Ectodermal cell (in vitro differentiated cells): ENCODE data around the gene ZBTB7C.

Source experiments
- H3K27ac ChIP-seq: 2 replicates; pipeline ENCODE4 v1.7.0; 2013; ENCODE audit warnings: mild to moderate bottlenecking, low read depth, low read length; ENCODE audit not compliant: insufficient read depth, poor library complexity, severe bottlenecking
- H3K27me3 ChIP-seq: 2 replicates; pipeline ENCODE4 v1.7.0; 2013; ENCODE audit warnings: mild to moderate bottlenecking, low read length; ENCODE audit not compliant: insufficient read depth, control insufficient read depth, poor library complexity, severe bottlenecking
- H3K36me3 ChIP-seq: one replicate; pipeline ENCODE4 v1.7.0; 2013; ENCODE audit warnings: low read length; ENCODE audit not compliant: control insufficient read depth, insufficient read depth
- H3K4me1 ChIP-seq: one replicate; pipeline ENCODE4 v1.7.0; 2013; ENCODE audit warnings: low read length; ENCODE audit not compliant: control insufficient read depth, insufficient read depth
- H3K4me3 ChIP-seq: 2 replicates; pipeline ENCODE4 v1.7.0; 2013; ENCODE audit warnings: low read depth, low read length, control low read depth; ENCODE audit not compliant: insufficient read depth
- H3K9me3 ChIP-seq: 2 replicates; pipeline ENCODE4 v1.7.0; 2013; ENCODE audit warnings: mild to moderate bottlenecking, low read length, moderate library complexity; ENCODE audit not compliant: control insufficient read depth
- WGBS, 2 experiments: methylation state at CpG; one replicate each; pipeline ENCODE4 v1.1.7; 2013; ENCODE audit warnings: missing lambda C conversion rate in 2 of 2; 5-methylcytosine and 5-hydroxymethylcytosine counted together

Gene ZBTB7C

DNA sequence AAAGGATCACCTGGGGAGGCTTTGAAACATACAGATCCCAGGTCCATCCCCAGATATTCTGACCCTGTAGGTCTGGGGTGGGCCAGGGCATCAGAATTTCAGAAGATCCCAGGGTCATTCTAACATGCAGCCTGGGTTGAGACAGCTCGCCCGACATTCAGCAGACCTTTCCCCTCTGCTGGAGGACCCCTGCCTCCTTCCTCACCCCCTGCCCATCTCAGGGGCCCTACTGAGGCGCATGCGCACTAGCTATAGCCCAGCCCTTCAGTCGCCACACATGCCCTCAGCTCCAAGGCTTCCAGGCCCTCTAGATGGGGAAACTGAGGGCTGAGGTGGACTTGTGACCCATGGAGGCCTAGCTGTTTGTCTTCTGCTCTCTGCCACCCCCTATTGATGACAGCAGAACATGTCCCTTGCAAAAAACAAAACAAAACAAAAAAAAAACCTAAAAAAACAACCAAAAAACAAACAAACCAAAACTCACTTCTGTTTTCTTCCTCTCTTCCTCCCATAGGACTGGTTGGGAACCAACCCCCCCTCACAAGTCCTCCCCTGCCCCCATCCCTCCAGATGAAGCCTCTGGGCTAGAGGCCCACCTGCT lies 91.3 kb downstream of the ZBTB7C start:
- Histone ChIP-seq H3K9me3 (no peaks in the 10 kb centered on the region), H3K36me3 (no peaks in the 10 kb centered on the region), H3K4me1 (peaks cover 24% of the 10 kb centered on the region), H3K27me3 (no peaks in the 10 kb centered on the region), H3K27ac (no peak overlapping the region), H3K4me3 (no peak overlapping the region)
- 95 to 96% methylated on average over 5 of the region's 5 CpGs for WGBS, 2 experiments

DNA sequence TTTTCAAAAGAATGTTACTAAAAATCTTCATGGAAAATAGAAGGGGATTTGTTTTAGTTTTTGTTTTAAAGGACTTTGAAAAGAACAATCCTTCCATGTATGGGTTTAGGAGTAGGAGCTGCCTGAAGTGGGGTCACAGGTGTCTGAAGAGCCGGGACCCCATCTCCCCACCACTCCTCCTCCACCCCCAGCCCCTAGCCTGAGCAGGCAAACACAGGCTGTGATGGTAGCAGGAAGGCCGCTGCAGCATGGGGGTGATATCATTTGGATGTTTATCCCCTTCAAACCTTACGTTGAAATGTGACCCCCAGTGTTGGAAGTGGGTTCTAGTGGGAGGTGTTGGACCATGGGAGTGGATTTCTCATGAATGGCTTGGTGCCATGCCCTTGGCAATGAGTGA lies 93.0 kb downstream of the ZBTB7C start:
- Histone ChIP-seq H3K4me3 (no peak overlapping the region), H3K36me3 (no peaks in the 10 kb centered on the region), H3K27ac (no peak overlapping the region), H3K9me3 (no peaks in the 10 kb centered on the region), H3K4me1 (peaks cover 20% of the 10 kb centered on the region), H3K27me3 (no peaks in the 10 kb centered on the region)
- WGBS, 2 experiments, result 88 to 98% methylated on average over 2 to 3 of the region's 3 CpGs

DNA sequence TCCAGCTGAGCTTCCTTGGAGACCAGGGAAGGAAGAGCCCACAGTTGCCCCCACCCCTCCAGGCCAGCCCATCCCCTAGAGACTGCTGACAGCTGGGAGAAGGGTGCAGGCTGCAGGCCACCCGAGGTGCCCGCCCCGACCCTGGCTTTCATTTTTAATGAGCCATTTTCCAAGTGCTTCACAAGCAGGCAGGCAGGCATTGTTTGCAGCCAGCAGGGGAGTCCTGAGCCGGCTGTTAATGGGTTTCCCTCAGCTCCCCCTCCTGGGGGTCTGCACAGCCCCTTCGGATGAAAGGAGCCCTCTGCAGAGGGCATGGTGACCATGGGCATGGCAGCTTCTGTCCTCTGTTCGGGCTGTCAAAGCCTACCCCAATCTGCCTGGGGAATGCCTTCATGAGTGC lies 94.5 kb downstream of the ZBTB7C start:
- H3K27me3 ChIP-seq, result no peaks in the 10 kb centered on the region
- 14 to 16% methylated on average over 6 of the region's 6 CpGs for WGBS, 2 experiments
- no peaks in the 10 kb centered on the region for H3K36me3 ChIP-seq
- no peaks in the 10 kb centered on the region for H3K9me3 ChIP-seq
- H3K4me3 ChIP-seq, result no peak overlapping the region
- peaks cover 18% of the 10 kb centered on the region for H3K4me1 ChIP-seq
- H3K27ac ChIP-seq, result no peak overlapping the region

DNA sequence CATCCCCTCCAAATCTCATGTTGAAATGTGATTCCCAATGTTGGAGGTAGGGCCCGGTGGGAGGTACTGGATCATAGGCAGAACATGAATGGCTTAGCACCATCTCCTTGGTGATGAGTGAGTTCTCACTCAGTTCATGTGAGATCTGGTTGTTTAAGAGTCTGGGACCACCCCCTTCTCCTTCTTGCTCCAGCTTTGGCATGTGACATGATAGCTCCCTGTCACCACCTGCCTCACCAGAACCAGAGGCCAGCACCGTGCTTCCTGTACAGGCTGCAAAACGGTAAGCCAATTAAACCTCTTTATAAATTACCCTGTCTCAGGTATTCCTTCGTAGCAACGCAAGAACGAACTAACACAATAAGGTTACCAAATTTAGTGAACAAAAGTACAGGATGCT lies 95.4 kb downstream of the ZBTB7C start:
- 86 to 95% methylated on average over 3 to 6 of the region's 6 CpGs for WGBS, 2 experiments
- no peak overlapping the region for H3K27ac ChIP-seq
- H3K36me3 ChIP-seq, result no peaks in the 10 kb centered on the region
- H3K27me3 ChIP-seq, result no peaks in the 10 kb centered on the region
- no peaks in the 10 kb centered on the region for H3K9me3 ChIP-seq
- H3K4me1 ChIP-seq, result peaks cover 18% of the 10 kb centered on the region
- no peak overlapping the region for H3K4me3 ChIP-seq

DNA sequence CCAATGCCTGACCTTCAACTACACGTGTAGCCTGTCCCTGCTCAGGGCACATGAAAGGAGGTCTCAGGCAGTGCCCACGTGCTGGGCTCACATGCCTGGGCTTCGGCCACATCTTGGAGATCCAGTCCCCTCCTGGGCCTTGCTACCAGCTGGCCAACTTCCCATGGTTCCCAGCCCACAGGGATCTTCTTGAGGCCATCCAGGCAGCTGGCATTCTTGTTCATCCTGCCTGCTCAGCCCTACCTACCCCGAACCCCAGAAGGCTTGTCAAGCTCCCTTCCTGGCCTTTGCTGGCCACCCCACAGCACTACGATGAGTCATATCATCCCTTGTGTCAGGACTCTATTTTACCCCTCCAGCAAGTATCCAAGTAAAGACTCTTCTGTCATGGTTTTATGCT lies 97.1 kb downstream of the ZBTB7C start:
- no peak overlapping the region for H3K4me3 ChIP-seq
- H3K27ac ChIP-seq, result no peak overlapping the region
- WGBS, 2 experiments, result 92% methylated on average over 5 of the region's 5 CpGs
- no peaks in the 10 kb centered on the region for H3K36me3 ChIP-seq
- no peaks in the 10 kb centered on the region for H3K9me3 ChIP-seq
- no peaks in the 10 kb centered on the region for H3K27me3 ChIP-seq
- peaks cover 18% of the 10 kb centered on the region for H3K4me1 ChIP-seq

DNA sequence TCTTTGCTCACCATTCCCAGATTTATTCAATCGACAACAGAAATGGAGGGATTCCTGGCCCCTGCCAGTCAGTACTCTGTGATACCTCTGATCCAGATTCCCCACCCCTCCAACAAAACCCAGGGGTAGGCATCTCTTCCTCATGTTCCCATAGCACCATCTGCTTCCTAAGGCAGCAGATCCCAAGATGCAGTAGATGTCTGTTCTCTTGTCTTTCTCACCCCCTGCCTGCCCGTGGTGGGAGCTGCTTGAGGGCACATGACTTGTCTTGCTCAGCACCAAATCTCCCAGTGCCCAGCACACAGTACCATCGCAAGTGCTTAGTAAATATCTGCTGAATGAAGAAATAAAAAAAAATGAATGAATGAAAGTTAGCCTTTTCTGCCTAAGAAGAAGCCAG lies 98.2 kb downstream of the ZBTB7C start:
- Histone ChIP-seq H3K4me3 (no peak overlapping the region), H3K4me1 (peaks cover 18% of the 10 kb centered on the region), H3K27me3 (no peaks in the 10 kb centered on the region), H3K36me3 (no peaks in the 10 kb centered on the region), H3K9me3 (no peaks in the 10 kb centered on the region), H3K27ac (no peak overlapping the region)
- WGBS, 2 experiments, result 86 to 90% methylated on average over 3 of the region's 3 CpGs

DNA sequence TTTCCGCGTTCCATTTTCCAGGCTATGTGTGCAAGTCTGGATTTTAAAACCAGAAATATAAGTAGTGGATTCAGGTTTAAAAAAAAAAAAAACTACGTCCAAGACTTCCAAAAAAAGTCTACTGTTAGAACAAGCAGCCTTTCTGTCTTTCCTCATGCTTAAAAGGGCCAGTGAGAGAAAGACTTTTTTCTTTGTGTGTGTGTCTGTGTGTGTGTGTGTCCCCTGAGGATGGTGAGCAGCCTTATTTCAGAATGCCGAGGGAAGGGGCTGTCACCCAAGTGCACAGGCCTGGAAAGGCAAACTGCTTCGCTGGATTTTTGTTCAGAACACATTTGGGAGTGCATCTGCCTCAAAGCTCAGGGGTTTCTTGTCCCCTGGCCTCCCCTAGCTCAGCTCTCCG lies 98.8 kb downstream of the ZBTB7C start:
- peaks cover 18% of the 10 kb centered on the region for H3K4me1 ChIP-seq
- no peak overlapping the region for H3K27ac ChIP-seq
- no peaks in the 10 kb centered on the region for H3K27me3 ChIP-seq
- no peaks in the 10 kb centered on the region for H3K36me3 ChIP-seq
- no peak overlapping the region for H3K4me3 ChIP-seq
- 95 to 98% methylated on average over 6 of the region's 6 CpGs for WGBS, 2 experiments
- H3K9me3 ChIP-seq, result no peaks in the 10 kb centered on the region

DNA sequence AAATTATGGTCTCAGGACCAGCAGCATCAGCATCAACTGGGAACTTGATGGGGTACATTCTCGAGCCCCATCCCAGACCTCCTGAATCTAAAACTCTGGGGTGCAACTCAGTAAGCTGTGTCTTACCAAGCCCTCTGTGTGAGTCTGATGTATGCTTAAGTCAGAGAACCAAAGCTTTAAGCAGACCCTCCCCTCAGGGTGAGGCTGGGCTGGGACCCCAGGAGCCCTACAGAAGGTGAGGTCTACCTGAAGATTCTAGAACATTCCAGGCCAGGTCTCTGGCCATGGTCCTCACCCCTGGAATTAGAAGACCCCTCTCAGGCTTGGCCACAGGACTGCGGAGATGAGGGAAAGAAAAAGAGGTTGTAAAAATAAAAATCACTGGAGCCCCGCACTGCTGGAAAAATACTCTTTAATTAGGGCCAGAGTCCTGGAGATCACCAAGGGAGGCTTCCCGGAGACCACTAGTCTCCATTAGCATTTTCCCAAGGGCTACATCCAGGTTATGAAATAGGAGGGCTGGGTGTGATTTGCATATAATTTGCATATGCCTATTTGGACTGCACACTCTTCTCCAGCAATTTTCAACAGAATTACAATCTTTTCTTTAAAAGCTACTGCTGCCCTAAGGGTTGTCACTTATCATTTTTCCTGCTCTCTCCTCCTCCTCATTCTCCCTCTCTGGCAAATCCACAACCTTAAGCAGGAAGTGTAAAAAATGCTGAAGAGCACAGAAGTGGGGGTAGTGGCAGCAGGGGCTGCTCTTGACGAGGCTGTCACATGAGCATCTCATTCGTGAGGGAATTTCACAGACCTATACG lies 100.2 kb downstream of the ZBTB7C start:
- no peak overlapping the region for H3K4me3 ChIP-seq
- no peak overlapping the region for H3K27ac ChIP-seq
- 80 to 86% methylated on average over 7 of the region's 7 CpGs for WGBS, 2 experiments
- H3K4me1 ChIP-seq, result peaks cover 7% of the 10 kb centered on the region
- H3K9me3 ChIP-seq, result no peaks in the 10 kb centered on the region
- no peaks in the 10 kb centered on the region for H3K27me3 ChIP-seq
- no peaks in the 10 kb centered on the region for H3K36me3 ChIP-seq

DNA sequence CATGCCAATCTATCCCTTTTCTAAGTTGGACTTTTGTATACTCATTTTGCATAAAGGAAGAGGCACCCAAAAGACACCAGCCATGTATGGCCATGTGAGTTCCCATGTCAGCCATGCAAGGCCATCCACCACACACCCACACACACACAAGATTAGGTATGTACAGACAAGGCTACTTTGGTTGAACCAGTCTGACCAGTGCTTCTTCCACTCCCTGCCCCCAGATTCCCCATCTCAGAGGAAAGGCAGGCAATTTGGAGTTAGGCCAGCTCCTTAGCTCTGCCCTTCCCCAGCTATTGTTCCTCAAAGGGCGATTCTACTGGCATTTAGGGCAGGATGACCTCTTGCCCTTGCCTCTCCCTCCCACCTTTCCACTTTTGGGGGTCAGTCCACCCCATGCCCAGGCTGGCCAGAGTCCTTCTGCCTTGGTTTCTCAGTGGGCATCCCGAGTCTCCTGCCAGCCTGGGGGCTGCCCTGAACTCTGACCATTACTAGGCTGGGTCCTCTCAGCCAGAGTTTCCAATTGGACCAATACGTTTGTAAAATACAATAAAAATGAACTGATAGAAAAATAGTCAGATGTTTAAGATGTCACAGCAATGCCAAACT lies 101.1 kb downstream of the ZBTB7C start:
- no peaks in the 10 kb centered on the region for H3K36me3 ChIP-seq
- WGBS, 2 experiments, result 93 to 95% methylated on average over 2 to 3 of the region's 3 CpGs
- H3K9me3 ChIP-seq, result no peaks in the 10 kb centered on the region
- H3K4me3 ChIP-seq, result no peak overlapping the region
- H3K4me1 ChIP-seq, result no peaks in the 10 kb centered on the region
- no peak overlapping the region for H3K27ac ChIP-seq
- no peaks in the 10 kb centered on the region for H3K27me3 ChIP-seq

DNA sequence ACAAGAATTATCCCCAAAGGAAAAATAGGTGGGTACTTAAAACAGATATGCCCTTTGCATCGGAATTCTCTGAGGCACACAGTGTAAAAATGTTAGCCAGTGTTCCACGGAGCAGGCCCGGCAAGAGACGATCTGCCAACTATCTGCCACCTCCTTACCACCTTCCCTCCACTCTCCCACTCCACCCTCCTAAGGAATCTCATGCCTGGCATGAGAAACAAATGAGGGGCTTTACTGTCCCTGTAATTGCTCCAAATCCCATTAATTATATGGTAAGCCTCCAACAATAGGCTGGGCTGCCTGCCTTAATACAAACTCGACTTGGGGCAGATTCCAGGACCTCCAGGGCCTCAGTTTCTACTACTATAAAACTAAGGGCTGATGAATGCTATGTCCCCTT lies 102.3 kb downstream of the ZBTB7C start:
- H3K9me3 ChIP-seq, result no peaks in the 10 kb centered on the region
- WGBS, 2 experiments, result 81 to 83% methylated on average over 5 of the region's 5 CpGs
- no peaks in the 10 kb centered on the region for H3K36me3 ChIP-seq
- H3K4me1 ChIP-seq, result no peaks in the 10 kb centered on the region
- no peak overlapping the region for H3K27ac ChIP-seq
- no peaks in the 10 kb centered on the region for H3K27me3 ChIP-seq
- H3K4me3 ChIP-seq, result no peak overlapping the region
